HG02840 (cell line): ENCODE measurements around the gene DDX19B.
"Not testable (repeated sequence)": the region's sequence is repeated elsewhere in the genome, so short reads cannot be mapped to it uniquely, and the experiment has no call there.

Source experiments
- ATAC-seq: cut with Tn5 transposase; IDR thresholded peaks from one replicate; pipeline ENCODE4 v1.9.1; 2021; ENCODE audit warnings: mild to moderate bottlenecking, moderate library complexity, moderate number of reproducible peaks; ENCODE audit not compliant: unreplicated experiment, low FRiP score

Gene DDX19B

GRCh38 chr16:70298988-70299938 is at the start of gene DDX19B:
DDX19B (plus strand) TSS chr16:70299186; CDS start chr16:70299298, 112 bp downstream.
- no peak for ATAC-seq

DNA sequence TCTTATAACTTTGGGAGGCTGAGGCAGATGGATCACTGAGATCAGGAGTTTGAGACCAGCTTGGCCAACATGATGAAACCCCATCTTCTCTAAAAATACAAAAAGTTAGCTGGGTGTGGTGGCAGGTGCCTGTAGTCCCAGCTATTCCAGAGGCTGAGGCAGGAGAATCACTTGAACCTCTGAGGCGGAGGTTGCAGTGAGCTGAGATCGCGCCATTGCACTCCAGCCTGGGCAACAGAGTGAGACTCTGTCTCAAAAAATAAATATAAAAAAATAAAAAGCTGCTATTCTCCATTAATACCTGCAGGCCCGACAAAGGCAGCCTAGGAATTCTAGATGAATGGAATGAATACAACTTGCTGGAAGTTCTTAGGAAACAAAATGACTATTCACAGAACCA is 49.3 kb upstream of the DDX19B start:
- ATAC-seq: not testable (repeated sequence)

- peak; percentile 29 for ATAC-seq
Measured at GRCh38 chr16:70250748-70251628, 48.0 kb upstream of the DDX19B start.

DNA sequence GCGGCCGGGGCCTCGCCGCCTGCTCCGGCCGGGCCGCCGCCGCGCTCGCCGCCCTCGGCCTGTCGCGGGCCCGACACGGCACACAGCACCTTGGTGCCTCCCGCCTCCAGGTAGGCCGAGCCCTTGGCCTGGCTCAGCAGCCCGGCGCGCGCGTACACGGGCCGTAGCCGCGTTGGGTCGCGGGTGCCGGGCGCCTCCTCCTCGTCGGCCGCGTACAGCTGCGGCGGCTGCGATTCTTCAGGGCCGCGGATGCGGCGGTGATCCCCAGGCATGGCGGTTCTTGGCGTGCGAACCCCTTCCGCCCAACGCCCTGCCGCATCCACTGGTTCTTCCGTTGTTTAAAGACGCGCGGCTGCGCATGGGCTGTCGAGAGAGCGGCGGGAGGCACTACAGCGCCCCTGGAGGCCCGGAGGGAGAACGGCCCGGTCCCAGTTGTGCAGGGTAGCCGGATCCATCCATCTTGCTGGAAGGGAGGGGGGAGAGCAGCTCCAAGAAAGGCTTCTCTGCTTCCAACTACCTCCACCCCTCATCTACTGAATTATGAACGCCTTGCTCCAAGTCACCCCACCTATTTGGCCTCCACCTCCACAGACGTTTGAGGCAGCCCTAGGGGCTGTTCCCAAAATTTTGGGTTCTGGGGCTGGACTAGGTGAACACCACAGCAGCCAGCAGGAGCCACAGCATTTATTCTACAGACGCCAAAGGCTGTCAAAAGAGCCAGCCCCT is 47.2 kb upstream of the DDX19B start, which contains the start of gene EXOSC6:
Gene EXOSC6 (minus strand): TSS at position 312 of the 726 bp plus-strand sequence. CDS start 40 bp downstream, at position 272.
- peak; percentile 81 for ATAC-seq

DNA sequence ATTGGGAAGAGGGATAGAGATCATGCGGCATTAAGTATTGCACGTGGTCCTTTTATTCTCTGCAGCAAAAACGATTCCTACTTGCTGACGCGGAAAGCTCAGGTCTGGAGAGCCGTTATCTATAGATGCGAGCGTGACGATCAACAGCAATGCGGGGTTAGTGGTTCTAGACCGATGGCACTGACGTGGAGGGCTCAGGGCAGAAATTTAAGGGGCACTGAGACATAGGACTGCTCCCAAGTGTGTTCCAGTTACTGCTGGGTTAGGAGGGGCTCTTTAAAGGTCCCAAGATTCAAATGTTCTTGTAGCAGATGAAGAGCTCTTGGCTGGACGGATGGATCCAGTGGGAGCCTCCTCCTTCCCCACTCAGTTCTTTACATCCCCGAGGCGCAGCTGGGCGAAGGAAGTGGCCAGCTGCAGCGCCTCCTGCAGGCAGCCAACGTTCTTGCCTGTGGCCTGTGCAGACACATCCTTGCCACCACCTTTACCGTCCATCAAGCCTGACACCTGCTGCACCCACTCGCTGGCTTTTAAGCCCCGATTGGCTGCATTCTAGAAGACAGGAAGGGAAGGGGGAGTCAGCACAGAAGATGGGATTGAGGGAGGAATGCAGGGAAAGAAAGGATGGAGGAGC is 46.5 kb upstream of the DDX19B start:
- ATAC-seq: no peak

DNA sequence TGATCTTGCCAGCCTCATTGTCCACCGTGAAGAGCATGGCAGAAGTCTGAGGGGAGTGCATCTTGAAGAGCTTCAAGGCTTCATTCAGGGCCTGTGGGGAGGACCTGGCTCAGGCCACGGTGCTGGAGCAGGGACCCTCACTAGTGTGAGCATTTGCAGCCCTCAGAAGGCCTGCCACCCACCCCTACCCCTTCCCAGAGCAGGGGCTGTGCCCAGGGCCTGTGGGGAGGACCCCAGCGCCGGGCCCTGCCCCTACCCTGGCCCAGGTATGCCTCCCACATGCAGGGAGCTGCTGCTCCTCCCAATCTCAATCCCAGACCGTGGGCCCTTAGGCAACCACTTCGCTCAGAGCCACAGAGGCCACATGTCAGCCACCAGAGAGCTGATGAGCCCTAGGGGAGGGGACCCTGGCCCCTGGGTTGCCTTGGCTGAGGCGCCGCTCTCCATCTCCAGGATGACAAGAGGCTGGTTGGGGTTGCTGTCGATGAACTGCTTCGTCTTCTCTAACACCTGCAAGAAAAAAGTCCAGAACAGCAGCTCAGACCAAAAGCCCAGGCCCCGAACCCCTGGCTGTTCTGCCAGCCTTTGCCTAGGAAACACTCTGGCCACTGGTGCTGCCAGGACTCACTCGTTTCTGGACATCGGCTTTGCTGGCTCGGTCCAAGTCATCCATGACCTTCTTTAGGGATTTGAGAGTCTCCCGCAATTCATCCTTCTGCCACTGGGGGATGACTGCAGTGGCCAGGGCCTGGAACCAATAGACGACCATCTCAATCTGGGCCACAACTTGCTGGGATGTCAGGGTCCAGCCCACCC is 45.5 kb upstream of the DDX19B start:
- ATAC-seq: no peak

DNA sequence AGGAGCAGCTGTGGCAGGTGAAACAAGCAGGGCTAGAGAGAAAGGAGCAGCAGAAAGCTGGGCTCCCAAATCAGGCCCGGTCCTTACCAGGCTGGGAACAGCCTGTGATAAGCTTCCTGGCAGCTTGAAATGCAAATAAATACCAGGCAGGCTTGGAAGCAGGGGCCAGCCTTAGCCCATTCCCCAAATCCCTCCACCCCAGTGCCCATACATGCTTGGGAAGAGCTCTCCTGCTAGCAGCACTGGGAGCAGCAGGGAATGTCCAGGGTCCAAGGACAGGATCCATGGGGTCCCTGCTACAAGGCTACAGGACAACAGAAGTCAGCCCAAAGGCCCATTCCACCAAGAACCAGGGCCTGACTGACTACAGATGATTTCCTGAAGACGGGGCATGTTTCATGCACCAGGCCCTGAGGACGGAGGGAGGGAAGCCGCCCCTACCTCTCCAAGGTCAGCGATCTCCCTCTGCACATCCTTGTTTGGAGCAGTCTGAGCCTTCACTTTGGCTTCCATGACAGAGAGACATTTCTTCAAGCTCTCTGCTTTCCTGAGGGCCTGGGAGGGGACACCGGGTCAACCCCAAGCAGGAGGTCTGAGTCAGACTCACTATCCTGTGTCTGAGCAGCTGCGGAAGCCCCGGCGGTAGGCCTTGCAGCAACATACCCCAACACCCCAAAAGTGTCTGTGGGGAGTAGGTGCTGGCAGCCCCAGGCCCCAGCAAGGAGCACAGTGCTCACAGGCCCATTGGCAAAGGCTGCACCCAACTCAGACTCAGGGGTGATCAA is 44.6 kb upstream of the DDX19B start:
- no peak for ATAC-seq

DNA sequence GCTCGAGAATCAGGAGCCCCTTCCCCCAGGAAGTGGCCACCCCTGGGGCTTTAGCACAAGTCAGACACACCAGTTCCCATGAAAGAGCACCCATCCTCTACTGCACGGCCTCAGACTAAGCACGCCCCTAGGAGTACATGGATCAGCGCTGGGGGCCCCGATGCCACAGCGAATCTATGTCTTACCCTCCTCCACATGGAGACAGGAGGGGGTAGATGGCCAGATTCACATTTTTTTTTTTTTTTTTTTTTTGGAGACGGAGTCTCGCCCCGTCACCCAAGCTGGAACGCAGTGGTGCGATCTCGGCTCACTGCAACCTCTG is 44.1 kb upstream of the DDX19B start:
- ATAC-seq: no peak

DNA sequence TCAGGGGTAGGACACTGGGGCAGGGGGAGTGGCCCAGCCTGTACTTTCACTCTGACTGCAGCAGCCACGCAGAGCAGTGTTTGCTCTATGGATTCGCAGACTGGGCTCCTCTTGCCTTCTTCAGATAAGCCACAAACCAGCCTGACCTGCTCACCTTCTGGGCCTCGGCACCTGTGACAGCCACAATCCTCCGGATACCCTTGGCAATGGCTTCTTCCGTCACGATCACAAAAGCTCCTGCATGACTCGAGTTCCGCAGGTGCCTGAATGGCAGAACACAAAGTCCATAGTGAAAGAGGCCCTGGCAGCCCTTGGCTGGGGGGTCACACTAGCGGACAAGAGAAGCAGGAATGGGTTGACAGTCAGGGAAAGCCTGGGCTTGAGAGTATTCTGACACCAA is 43.4 kb upstream of the DDX19B start:
- no peak for ATAC-seq

GRCh38 chr16:70257391-70257790 is 41.6 kb upstream of the DDX19B start:
- ATAC-seq: no peak

GRCh38 chr16:70258065-70258464 is 40.9 kb upstream of the DDX19B start:
- no peak for ATAC-seq

DNA sequence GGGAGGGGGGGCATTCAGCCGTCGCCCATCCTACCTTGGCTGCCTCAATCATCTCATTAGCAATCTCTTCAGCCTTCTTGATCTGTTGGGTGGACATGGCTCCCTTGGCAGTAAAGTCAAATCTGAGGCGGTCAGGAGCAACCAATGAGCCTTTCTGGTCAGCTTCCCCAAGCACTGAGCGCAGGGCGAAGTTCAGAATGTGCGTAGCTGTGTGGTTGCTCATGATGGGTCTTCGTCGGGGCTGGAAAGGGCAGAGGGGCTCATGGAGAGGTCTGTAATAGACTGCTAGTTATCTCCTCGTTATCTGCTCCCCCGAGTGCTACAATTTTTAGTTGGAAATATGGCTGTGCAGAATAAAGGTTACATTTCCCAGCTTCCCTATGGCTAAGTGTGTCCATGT is 40.0 kb upstream of the DDX19B start:
- no peak for ATAC-seq

- ATAC-seq: not testable (repeated sequence)
Measured at GRCh38 chr16:70259903-70260302, 39.1 kb upstream of the DDX19B start.

GRCh38 chr16:70267516-70267915 is 31.5 kb upstream of the DDX19B start:
- no peak for ATAC-seq

DNA sequence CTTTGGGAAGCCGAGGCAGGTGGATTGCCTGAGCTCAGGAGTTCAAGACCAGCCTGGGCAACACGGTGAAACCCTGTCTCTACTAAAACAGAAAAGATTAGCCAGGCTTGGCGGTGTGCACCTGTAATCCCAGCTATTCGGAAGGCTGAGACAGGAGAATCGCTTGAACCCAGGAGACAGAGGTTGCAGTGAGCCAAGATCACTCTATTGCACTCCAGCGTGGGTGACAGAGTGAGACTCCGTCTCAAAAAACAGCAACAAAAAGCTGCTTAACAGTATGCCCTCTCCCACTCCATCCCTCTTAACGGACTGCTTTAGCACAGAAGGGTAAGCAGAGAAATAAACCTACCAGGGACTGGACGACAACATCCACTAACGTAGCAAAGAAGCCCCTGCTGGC is 31.1 kb upstream of the DDX19B start:
- not testable (repeated sequence) for ATAC-seq

GRCh38 chr16:70269471-70269870 is 29.5 kb upstream of the DDX19B start:
- no peak for ATAC-seq

DNA sequence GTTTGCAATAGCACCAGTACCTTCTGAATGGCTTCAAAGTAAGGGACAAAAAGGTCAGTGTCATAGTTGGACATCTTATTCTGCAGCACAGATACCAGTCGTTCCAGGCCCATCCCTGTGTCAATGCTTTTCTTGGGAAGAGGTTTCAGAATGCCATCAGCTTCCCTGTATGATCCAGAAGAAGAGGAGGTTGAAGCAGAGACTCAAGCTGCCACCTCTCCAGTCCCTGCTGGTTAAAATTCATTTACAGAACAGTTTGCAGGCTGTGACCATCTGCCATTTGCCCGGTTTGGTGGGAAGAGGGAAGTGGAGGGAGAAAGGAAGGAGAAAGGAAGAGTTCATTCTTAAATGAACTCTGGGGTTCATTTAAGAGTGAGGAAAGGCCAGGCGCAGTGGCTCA is 28.8 kb upstream of the DDX19B start:
- no peak for ATAC-seq

DNA sequence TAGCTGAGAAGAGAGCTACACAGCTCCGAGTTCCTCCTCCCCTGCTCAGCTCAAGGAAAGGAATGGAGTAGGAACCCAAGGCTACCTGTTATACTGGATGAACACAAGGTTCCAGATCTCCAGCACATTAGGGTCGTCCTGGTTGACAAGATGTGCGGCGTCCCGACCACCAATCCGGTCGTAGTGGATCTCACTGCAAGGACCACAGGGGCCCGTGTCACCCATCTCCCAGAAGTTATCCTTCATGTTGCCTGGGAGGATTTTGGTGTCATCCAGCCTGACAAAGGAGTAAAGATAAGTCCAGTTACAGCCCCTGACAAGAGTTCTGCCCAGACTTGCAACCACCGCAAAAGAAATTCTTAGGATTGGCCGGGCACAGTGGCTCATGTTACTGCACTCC is 27.3 kb upstream of the DDX19B start:
- ATAC-seq: no peak

DNA sequence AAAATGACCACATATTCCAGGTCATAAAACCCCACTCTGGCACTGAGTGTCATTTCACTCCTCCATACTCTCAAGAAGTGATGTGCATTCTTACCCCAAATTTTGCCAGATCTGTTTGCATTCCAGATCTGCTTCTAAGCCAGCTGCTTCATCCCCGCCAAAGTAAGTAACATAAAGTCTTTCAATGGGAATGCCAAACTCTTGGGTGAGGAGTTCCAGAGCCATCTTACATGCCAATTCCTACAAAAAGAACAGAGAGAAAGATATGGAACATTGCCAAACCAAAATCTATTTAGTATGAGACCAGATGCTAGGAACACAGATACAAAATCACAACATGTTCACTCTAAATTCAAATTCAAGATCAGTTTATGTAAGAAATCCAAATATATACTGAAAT is 22.6 kb upstream of the DDX19B start:
- ATAC-seq: no peak
